ENCODE data around the gene KLF15.

GRCh38 chr3:126390201-126390600, 33.0 kb upstream of the KLF15 start:
- TF ChIP-seq CTCF (IDR thresholded peaks at IDR 0.05; ENCODE audit: low read depth, low read length), result no peak
- no peak for TF ChIP-seq MAX (IDR thresholded peaks at IDR 0.05; ENCODE audit: low read depth, low read length)
- TF ChIP-seq POLR2A (IDR thresholded peaks at IDR 0.05; ENCODE audit: extremely low read depth, insufficient read length), result no peak

Data from NB4 (cell line).